HFF-Myc (cell line): ENCODE measurements around the gene RFPL1.
"Not testable (repeated sequence)": the region's sequence is repeated elsewhere in the genome, so short reads cannot be mapped to it uniquely, and the experiment has no call there.

Experiments
- DNase-seq: peaks from one replicate; pipeline ENCODE4 v3.0.0-alpha.2; 2011; ENCODE audit warnings: low read depth; ENCODE audit errors: extremely low read depth
- H3K4me3 ChIP-seq: replicated peaks from 2 replicates; pipeline ENCODE4 v1.5.1; 2011; ENCODE audit warnings: low read depth, mild to moderate bottlenecking, control low read depth, low read length
- CTCF ChIP-seq: IDR thresholded peaks from 2 replicates; pipeline ENCODE4 v1.5.1; 2012; ENCODE audit warnings: mild to moderate bottlenecking, low read depth, low read length, control low read depth; ENCODE audit errors: missing control alignments

The RFPL1 gene

GRCh38 chr22:29397791-29398190, 40.6 kb upstream of the RFPL1 start:
- no peak for DNase-seq
- no peak overlapping the region for H3K4me3 ChIP-seq
- no peak for TF ChIP-seq CTCF

DNA sequence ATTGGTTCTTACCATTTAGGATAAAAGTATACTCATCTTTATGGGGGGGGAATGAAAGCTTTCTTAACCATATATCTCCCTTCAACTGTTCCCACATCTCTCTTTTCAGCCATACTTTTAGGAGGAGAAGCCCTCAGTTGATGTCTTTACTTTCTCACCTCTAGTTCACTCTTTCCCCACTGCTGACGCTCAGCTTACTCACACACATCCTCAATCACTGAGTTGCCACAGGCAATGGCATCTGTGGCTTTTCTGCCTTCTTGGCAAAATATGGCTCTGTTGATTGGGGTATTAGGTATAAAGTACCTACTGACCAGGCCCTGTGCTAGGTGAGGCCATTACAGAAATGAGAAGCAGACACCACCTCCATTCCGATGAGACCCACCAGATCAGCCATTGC, 37.8 kb upstream of the RFPL1 start:
- no peak overlapping the region for H3K4me3 ChIP-seq
- no peak for DNase-seq
- TF ChIP-seq CTCF: no peak

GRCh38 chr22:29401538-29401937, 36.8 kb upstream of the RFPL1 start:
- DNase-seq, H3K4me3 ChIP-seq: not testable (repeated sequence)

GRCh38 chr22:29408940-29409339, 29.4 kb upstream of the RFPL1 start:
- TF ChIP-seq CTCF: no peak
- DNase-seq: no peak
- no peak overlapping the region for H3K4me3 ChIP-seq

DNA sequence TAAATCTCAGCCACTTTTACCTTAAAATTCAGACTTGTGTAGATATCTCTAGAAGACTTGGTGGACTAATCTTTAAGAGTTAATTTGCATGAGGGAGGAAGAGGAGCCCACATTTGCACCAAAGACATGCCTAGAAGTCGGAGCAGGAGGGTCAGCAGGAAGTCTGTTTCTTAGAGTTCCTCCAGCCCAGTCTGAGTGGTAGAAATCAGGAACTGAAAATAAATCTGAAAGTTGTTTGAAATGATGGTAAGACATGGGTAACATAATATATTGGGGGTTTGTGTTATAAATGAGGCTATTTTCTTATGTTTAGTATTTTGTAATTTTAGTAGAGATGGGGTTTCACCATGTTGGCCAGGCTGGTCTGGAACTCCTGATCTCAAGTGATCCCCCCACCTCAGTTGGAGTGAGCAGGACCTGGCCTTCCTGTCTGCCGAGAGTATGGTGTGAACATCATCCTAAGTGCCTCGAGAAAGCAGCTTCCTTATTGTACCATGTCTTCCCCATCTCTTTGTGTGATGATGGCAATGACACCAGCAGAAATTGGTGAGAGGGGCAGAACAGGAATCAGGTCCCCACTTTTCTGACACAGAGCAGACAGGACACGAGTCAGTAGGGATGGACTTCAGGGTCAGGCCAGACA, 26.7 kb upstream of the RFPL1 start:
- not testable (repeated sequence) for H3K4me3 ChIP-seq

DNA sequence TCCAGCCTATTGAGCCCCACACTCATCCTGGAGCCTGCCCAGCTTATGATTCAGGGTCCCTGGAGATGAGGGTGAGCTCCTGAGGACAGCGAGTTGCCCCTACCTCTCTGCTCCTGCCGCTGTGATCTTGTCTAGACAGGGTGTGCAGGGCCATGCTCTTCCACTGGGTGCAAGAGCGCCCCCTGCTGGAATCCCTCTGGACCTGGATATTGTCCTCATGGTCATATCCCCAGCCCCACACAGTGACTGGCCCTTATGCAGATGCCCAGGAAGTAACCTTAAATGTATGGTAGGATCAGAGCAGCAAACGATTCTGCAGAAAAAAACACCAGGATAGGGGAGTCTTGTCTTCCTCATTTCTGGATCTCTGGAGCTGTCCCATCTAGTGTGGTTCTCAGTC, 25.6 kb upstream of the RFPL1 start:
- not testable (repeated sequence) for DNase-seq, H3K4me3 ChIP-seq
- TF ChIP-seq CTCF: peak; percentile 56

More for the DNA sequence above, 26.7 kb upstream of the RFPL1 start:
- DNase-seq: not testable (repeated sequence)

DNA sequence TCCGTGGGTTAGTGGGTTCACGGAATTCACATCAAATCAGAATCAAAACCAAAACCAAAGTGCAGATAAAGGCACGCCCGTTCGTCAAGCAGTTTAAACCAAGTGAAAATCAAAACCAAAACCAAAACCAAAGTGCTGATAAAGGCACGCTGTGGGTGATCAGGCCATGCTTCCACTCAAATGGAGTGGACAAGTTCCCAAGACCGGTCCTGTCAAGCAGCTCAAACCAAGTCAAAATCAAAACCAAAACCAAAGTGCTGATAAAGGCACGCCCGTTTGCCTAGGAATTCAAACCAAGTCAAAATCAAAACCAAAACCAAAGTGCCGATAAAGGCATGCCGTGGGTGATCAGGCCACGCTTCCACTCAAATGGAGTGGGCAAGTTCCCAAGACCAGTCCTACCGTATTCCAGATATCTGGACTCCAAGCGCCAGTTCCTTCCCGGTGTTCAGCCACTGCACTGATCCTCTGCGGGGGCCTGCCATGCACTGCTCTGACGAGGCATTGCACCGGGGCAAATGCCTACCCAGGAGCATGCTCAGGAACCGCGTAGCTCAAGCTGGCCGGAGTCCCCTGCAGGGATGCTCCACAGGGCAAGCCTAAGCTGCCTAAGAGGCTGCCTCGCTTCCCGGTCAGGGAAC, 23.3 kb upstream of the RFPL1 start:
- not testable (repeated sequence) for DNase-seq, H3K4me3 ChIP-seq

DNA sequence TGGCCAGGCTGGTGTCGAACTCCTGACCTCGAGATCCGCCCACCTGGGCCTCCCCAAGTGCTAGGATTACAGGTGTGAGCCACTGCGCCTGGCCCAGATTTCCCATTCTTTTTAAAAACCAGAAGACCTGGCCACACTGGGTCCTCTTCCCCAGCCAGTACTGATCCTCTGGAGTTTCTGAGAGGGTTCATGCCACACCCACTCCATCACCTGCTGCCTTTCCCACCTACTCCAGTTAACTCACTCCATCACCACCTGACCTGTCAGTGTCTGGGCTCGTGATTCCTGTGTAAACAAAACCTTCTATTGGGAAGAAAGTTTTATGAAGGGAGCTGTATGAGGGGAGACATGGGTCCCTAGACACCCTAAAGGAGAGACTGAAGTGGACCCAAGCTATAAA, 19.7 kb upstream of the RFPL1 start:
- not testable (repeated sequence) for H3K4me3 ChIP-seq, DNase-seq

GRCh38 chr22:29426476-29426875, 11.9 kb upstream of the RFPL1 start:
- no peak for DNase-seq
- H3K4me3 ChIP-seq: no peak overlapping the region
- TF ChIP-seq CTCF: no peak
